Measurements from ENCODE around the gene FAM72B.
A peak's percentile ranks its signal among the peaks of the same experiment; 100 is the strongest.
"Not testable (repeated sequence)": the region's sequence is repeated elsewhere in the genome, so short reads cannot be mapped to it uniquely, and the experiment has no call there.

Gene FAM72B

GRCh38 chr1:121184290-121185127 is at the start of gene FAM72B, which contains the start of gene SRGAP2C:
Gene FAM72B (minus strand): TSS chr1:121184340. CDS start chr1:121183489, 851 bp downstream.
Gene SRGAP2C (plus strand): TSS chr1:121184975. CDS start chr1:121187447, 2,472 bp downstream.
- DNase-seq (ENCODE audit: low read depth), result peak; percentile 95

GRCh38 chr1:121232445-121233125 is 48.4 kb upstream of the FAM72B start:
- DNase-seq (ENCODE audit: low read depth), result not testable (repeated sequence)

GRCh38 chr1:121230636-121231035 is 46.5 kb upstream of the FAM72B start:
- DNase-seq (ENCODE audit: low read depth), result not testable (repeated sequence)

GRCh38 chr1:121227544-121228330 is 43.6 kb upstream of the FAM72B start:
- DNase-seq (ENCODE audit: low read depth), result not testable (repeated sequence)

- not testable (repeated sequence) for DNase-seq (ENCODE audit: low read depth)
Observed at GRCh38 chr1:121226925-121227324, 42.8 kb upstream of the FAM72B start.

- not testable (repeated sequence) for DNase-seq (ENCODE audit: low read depth)
Observed at GRCh38 chr1:121226295-121226904, 42.3 kb upstream of the FAM72B start.

- not testable (repeated sequence) for DNase-seq (ENCODE audit: low read depth)
Observed at GRCh38 chr1:121224714-121225113, 40.6 kb upstream of the FAM72B start.

- DNase-seq (ENCODE audit: low read depth), result not testable (repeated sequence)
Observed at GRCh38 chr1:121221770-121222169, 37.6 kb upstream of the FAM72B start.

GRCh38 chr1:121216676-121217075 is 32.5 kb upstream of the FAM72B start:
- not testable (repeated sequence) for DNase-seq (ENCODE audit: low read depth)

GRCh38 chr1:121215699-121216417 is 31.7 kb upstream of the FAM72B start:
- not testable (repeated sequence) for DNase-seq (ENCODE audit: low read depth)

GRCh38 chr1:121214544-121215156 is 30.5 kb upstream of the FAM72B start:
- not testable (repeated sequence) for DNase-seq (ENCODE audit: low read depth)

GRCh38 chr1:121213491-121213890 is 29.4 kb upstream of the FAM72B start:
- DNase-seq (ENCODE audit: low read depth), result not testable (repeated sequence)

- not testable (repeated sequence) for DNase-seq (ENCODE audit: low read depth)
Observed at GRCh38 chr1:121210778-121211177, 26.6 kb upstream of the FAM72B start.

- DNase-seq (ENCODE audit: low read depth), result not testable (repeated sequence)
Observed at GRCh38 chr1:121208375-121208774, 24.2 kb upstream of the FAM72B start.

- not testable (repeated sequence) for DNase-seq (ENCODE audit: low read depth)
Observed at GRCh38 chr1:121207328-121207727, 23.2 kb upstream of the FAM72B start.

- not testable (repeated sequence) for DNase-seq (ENCODE audit: low read depth)
Observed at GRCh38 chr1:121205786-121206711, 21.9 kb upstream of the FAM72B start.

- not testable (repeated sequence) for DNase-seq (ENCODE audit: low read depth)
Observed at GRCh38 chr1:121202986-121203385, 18.8 kb upstream of the FAM72B start.

GRCh38 chr1:121200985-121201981 is 17.1 kb upstream of the FAM72B start:
- DNase-seq (ENCODE audit: low read depth), result not testable (repeated sequence)

Data from HS-27A (cell line).